ENCODE data around the gene TMPRSS9. TPM values are rescaled to one million over a fixed set of nuclear protein-coding genes. Genes with fewer than 3 reads are reported as not detected.
A peak's percentile ranks its signal among the peaks of the same experiment; 100 is the strongest.
"Not testable (repeated sequence)": the region's sequence is repeated elsewhere in the genome, so short reads cannot be mapped to it uniquely, and the experiment has no call there.

TMPRSS9 gene
- total RNA-seq, 1 donor from 2014 or later, result not detected

DNA sequence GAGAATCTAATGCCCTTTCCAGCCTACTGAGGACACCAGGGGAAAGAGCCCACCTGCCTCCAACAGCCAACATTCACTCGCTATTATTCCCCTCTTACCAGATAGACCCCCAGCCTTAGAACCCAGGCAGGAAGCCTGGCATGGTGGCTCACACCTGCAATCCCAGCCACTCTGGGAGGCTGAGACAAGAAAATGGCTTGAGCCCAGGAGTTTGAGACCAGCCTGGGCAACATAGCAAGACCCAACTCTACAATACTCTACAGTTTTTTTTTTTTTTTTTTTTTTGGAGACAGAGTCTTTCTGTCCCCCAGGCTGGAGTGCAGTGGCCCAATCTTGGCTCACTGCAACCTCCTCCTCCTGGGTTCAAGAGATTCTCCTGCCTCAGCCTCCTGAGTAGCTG, 100.2 kb downstream of the TMPRSS9 start:
- peaks cover 38% of the 10 kb centered on the region for H3K4me1 ChIP-seq
- no peak overlapping the region for H3K4me3 ChIP-seq
- no peak for TF ChIP-seq CTCF (IDR thresholded peaks at IDR 0.05; ENCODE audit: borderline replicate concordance)
- no peaks in the 10 kb centered on the region for H3K36me3 ChIP-seq
- intact Hi-C loops (cut with micrococcal nuclease), result no loop called here
- no peaks in the 10 kb centered on the region for H3K27me3 ChIP-seq (ENCODE audit: low read depth)
- no peaks in the 10 kb centered on the region for H3K9me3 ChIP-seq (replicated peaks)
- H3K27ac ChIP-seq (replicated peaks), result no peak overlapping the region
- DNase-seq, result no peak

- peak; percentile 67 for DNase-seq
- Histone ChIP-seq H3K36me3 (no peaks in the 10 kb centered on the region), H3K27me3 (ENCODE audit: low read depth) (no peaks in the 10 kb centered on the region), H3K9me3 (replicated peaks) (no peaks in the 10 kb centered on the region), H3K27ac (replicated peaks) (peak overlapping the region; percentile 71), H3K4me3 (peak overlapping the region; percentile 62), H3K4me1 (peaks cover 23% of the 10 kb centered on the region)
- TF ChIP-seq CTCF (IDR thresholded peaks at IDR 0.05; ENCODE audit: borderline replicate concordance), result no peak
- intact Hi-C loops (cut with micrococcal nuclease), result no loop called here
These were observed 101.9 kb downstream of the TMPRSS9 start for GRCh38 chr19:2461751-2462634.

DNA sequence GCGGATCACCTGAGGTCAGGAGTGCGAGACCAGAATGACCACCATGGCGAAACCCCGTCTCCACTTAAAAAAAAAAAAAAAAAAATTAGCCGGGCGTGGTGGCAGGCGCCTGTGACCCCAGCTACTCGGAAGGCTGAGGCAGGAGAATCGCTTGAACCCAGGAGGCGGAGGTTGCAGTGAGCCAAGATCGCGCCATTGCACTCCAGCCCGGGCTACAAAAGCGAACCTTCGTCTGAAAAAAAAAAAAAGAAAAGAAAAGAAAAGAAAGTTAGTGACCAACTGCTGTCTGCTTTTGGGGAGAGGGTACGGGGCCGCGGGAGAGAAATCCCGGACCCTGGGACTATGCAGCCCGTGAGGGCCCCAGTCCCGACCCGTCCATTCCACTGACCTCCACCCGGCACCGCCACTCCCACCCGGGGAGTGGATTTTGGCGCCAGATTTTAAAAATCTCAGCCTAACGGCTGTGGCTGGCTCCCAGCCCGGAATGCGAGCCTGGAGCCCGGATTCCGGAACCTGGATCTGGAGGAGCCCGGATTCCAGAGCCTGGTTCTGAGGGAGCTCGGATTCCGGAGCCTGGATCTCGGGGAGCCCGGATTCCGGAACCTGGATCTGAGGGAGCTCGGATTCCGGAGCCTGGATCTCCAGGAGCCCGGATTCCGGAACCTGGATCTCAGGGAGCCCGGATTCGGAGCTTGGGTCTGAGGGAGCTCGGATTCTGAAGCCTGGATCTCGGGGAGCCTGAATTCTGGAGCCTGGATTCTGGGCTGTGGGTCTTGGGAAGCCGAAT, 102.8 kb downstream of the TMPRSS9 start:
- Histone ChIP-seq H3K36me3 (no peaks in the 10 kb centered on the region), H3K27me3 (ENCODE audit: low read depth) (no peaks in the 10 kb centered on the region), H3K27ac (replicated peaks) (peak overlapping the region; percentile 71), H3K4me3 (peak overlapping the region; percentile 62), H3K4me1 (peaks cover 18% of the 10 kb centered on the region), H3K9me3 (replicated peaks) (no peaks in the 10 kb centered on the region)
- intact Hi-C loops (cut with micrococcal nuclease), result no loop called here
- peak; percentile 90 for DNase-seq
- no peak for TF ChIP-seq CTCF (IDR thresholded peaks at IDR 0.05; ENCODE audit: borderline replicate concordance)

GRCh38 chr19:2463694-2464093, 103.6 kb downstream of the TMPRSS9 start:
- intact Hi-C loops (cut with micrococcal nuclease); H3K27me3 ChIP-seq (ENCODE audit: low read depth); H3K36me3 ChIP-seq; H3K9me3 ChIP-seq (replicated peaks); H3K4me3 ChIP-seq; DNase-seq: not testable (repeated sequence)
- Histone ChIP-seq H3K4me1 (peaks cover 18% of the 10 kb centered on the region), H3K27ac (replicated peaks) (peak overlapping the region; percentile 71)

- Histone ChIP-seq H3K27ac (replicated peaks) (no peak overlapping the region), H3K4me3 (no peak overlapping the region), H3K36me3 (no peaks in the 10 kb centered on the region), H3K9me3 (replicated peaks) (no peaks in the 10 kb centered on the region), H3K27me3 (ENCODE audit: low read depth) (no peaks in the 10 kb centered on the region), H3K4me1 (peaks cover 18% of the 10 kb centered on the region)
- no peak for TF ChIP-seq CTCF (IDR thresholded peaks at IDR 0.05; ENCODE audit: borderline replicate concordance)
- intact Hi-C loops (cut with micrococcal nuclease), result no loop called here
- DNase-seq, result no peak
These were observed 104.3 kb downstream of the TMPRSS9 start for GRCh38 chr19:2464389-2464788.
